OCI-LY3 (cell line): ENCODE data around the gene INTS1.

Experiments used
- H2AFZ ChIP-seq: fragments of 200-600, 300-600 bp; shearing (Covaris generic); 2 replicates; pipeline ENCODE4 v1.6.0; 2014; ENCODE audit warnings: antibody characterized with exemption, low read depth, low read length
- H3K27ac ChIP-seq: fragments of 200-600, 300-600 bp; sonication (generic); 2 replicates; pipeline ENCODE4 v1.5.1; 2014; ENCODE audit warnings: mild to moderate bottlenecking, low read length, moderate library complexity, mixed read lengths
- H3K27me3 ChIP-seq: fragments of 200-600, 300-600 bp; sonication (generic); 2 replicates; pipeline ENCODE4 v1.6.1; 2014; ENCODE audit warnings: low read depth, low read length, mixed read lengths
- H3K36me3 ChIP-seq: fragments of 200-600, 300-600 bp; sonication (generic); replicated peaks from 2 replicates; pipeline ENCODE3; 2014; ENCODE audit warnings: low read depth, low read length, mixed read lengths
- H3K4me1 ChIP-seq: fragments of 300-600, 200-600 bp; sonication (generic); 2 replicates; pipeline ENCODE4 v1.6.1; 2014; ENCODE audit warnings: low read length, mixed read lengths
- H3K4me2 ChIP-seq: fragments of 200-600, 300-600 bp; sonication (generic); 2 replicates; pipeline ENCODE4 v1.6.1; 2014; ENCODE audit warnings: low read length, mixed read lengths
- H3K4me3 ChIP-seq: fragments of 300-600, 200-600 bp; sonication (generic); 2 replicates; pipeline ENCODE4 v1.5.1; 2014; ENCODE audit warnings: antibody characterized with exemption, mild to moderate bottlenecking, low read length, moderate library complexity
- H3K79me2 ChIP-seq: fragments of 300-600, 200-600 bp; shearing (Covaris generic); 2 replicates; pipeline ENCODE4 v1.6.1; 2014; ENCODE audit warnings: mild to moderate bottlenecking, low read length, mixed read lengths
- H3K9ac ChIP-seq: fragments of 300-600, 200-600 bp; shearing (Covaris generic); 2 replicates; pipeline ENCODE4 v1.6.0; 2014; ENCODE audit warnings: mild to moderate bottlenecking, low read length, moderate library complexity
- H3K9me3 ChIP-seq: fragments of 200-600, 300-600 bp; shearing (Covaris generic); 2 replicates; pipeline ENCODE4 v1.6.1; 2014; ENCODE audit warnings: low read length, mixed read lengths; ENCODE audit not compliant: insufficient read depth
- H4K20me1 ChIP-seq: fragments of 200-600, 300-600 bp; sonication (generic); 2 replicates; pipeline ENCODE4 v1.6.1; 2016; ENCODE audit warnings: low read length, mixed read lengths; ENCODE audit not compliant: insufficient read depth
- CTCF ChIP-seq: fragments of 200-600, 300-600 bp; sonication (generic); IDR thresholded peaks from 2 replicates; pipeline ENCODE4 v1.5.1; 2014; ENCODE audit warnings: antibody characterized with exemption, low read length, low read depth
- EZH2phosphoT487 ChIP-seq: fragments of 200-600 bp; shearing (Covaris generic); IDR thresholded peaks from 2 replicates; pipeline ENCODE4 v1.6.1; 2018; ENCODE audit warnings: antibody characterized with exemption, mixed run types, low read depth

Gene INTS1

GRCh38 chr7:1486571-1486970 lies 17.6 kb downstream of the INTS1 start:
- Histone ChIP-seq H3K27ac (no peak overlapping the region), H3K4me1 (no peaks in the 10 kb centered on the region), H3K4me2 (no peak overlapping the region), H3K9me3 (no peaks in the 10 kb centered on the region), H3K9ac (no peak overlapping the region), H3K79me2 (no peaks in the 10 kb centered on the region), H3K4me3 (no peak overlapping the region), H4K20me1 (no peaks in the 10 kb centered on the region), H3K36me3 (no peaks in the 10 kb centered on the region), H3K27me3 (no peaks in the 10 kb centered on the region), H2AFZ (no peak overlapping the region)
- TF ChIP-seq EZH2phosphoT487: no peak
- TF ChIP-seq CTCF: no peak

GRCh38 chr7:1485156-1485555 lies 19.0 kb downstream of the INTS1 start:
- TF ChIP-seq CTCF (no peak), EZH2phosphoT487 (no peak)
- no peaks in the 10 kb centered on the region for H4K20me1 ChIP-seq
- no peaks in the 10 kb centered on the region for H3K79me2 ChIP-seq
- no peak overlapping the region for H3K4me2 ChIP-seq
- no peaks in the 10 kb centered on the region for H3K36me3 ChIP-seq
- no peak overlapping the region for H3K27ac ChIP-seq
- no peaks in the 10 kb centered on the region for H3K27me3 ChIP-seq
- H3K4me1 ChIP-seq: no peaks in the 10 kb centered on the region
- no peaks in the 10 kb centered on the region for H3K9me3 ChIP-seq
- H3K4me3 ChIP-seq: no peak overlapping the region
- H3K9ac ChIP-seq: no peak overlapping the region
- no peak overlapping the region for H2AFZ ChIP-seq

GRCh38 chr7:1484569-1484968 lies 19.6 kb downstream of the INTS1 start:
- no peaks in the 10 kb centered on the region for H3K79me2 ChIP-seq
- H3K4me1 ChIP-seq: no peaks in the 10 kb centered on the region
- no peak for TF ChIP-seq CTCF
- TF ChIP-seq EZH2phosphoT487: no peak
- no peaks in the 10 kb centered on the region for H3K36me3 ChIP-seq
- H2AFZ ChIP-seq: no peak overlapping the region
- H3K9ac ChIP-seq: no peak overlapping the region
- no peak overlapping the region for H3K27ac ChIP-seq
- H3K27me3 ChIP-seq: no peaks in the 10 kb centered on the region
- H4K20me1 ChIP-seq: no peaks in the 10 kb centered on the region
- H3K4me2 ChIP-seq: no peak overlapping the region
- H3K9me3 ChIP-seq: no peaks in the 10 kb centered on the region
- H3K4me3 ChIP-seq: no peak overlapping the region

GRCh38 chr7:1483536-1484505 lies 20.4 kb downstream of the INTS1 start:
- no peaks in the 10 kb centered on the region for H3K4me1 ChIP-seq
- H3K27ac ChIP-seq: no peak overlapping the region
- H3K4me2 ChIP-seq: no peak overlapping the region
- no peaks in the 10 kb centered on the region for H3K79me2 ChIP-seq
- no peaks in the 10 kb centered on the region for H3K36me3 ChIP-seq
- no peak overlapping the region for H3K9ac ChIP-seq
- TF ChIP-seq EZH2phosphoT487: no peak
- no peaks in the 10 kb centered on the region for H4K20me1 ChIP-seq
- H3K4me3 ChIP-seq: no peak overlapping the region
- H3K27me3 ChIP-seq: no peaks in the 10 kb centered on the region
- H2AFZ ChIP-seq: no peak overlapping the region
- H3K9me3 ChIP-seq: no peaks in the 10 kb centered on the region
